Mesodermal cell (in vitro differentiated cells): ENCODE results near the gene TPSB2.
"Not testable (repeated sequence)": the region's sequence is repeated elsewhere in the genome, so short reads cannot be mapped to it uniquely, and the experiment has no call there.

Experiments used
- H3K27ac ChIP-seq: 2 replicates; pipeline ENCODE4 v1.7.0; 2013; ENCODE audit warnings: mild to moderate bottlenecking, low read depth, low read length, moderate library complexity; ENCODE audit not compliant: severe bottlenecking
- H3K36me3 ChIP-seq: 2 replicates; pipeline ENCODE4 v1.7.1; 2013; ENCODE audit warnings: mild to moderate bottlenecking, low read length, moderate library complexity; ENCODE audit not compliant: control insufficient read depth, insufficient read depth
- H3K4me1 ChIP-seq: one replicate; pipeline ENCODE4 v1.7.1; 2013; ENCODE audit warnings: mild to moderate bottlenecking, low read length; ENCODE audit not compliant: insufficient read depth, control insufficient read depth, poor library complexity, severe bottlenecking
- H3K4me3 ChIP-seq: 2 replicates; pipeline ENCODE4 v1.7.0; 2013; ENCODE audit warnings: low read length, control low read depth, mild to moderate bottlenecking; ENCODE audit not compliant: insufficient read depth, poor library complexity, severe bottlenecking; ENCODE audit errors: extremely low read depth
- H3K9me3 ChIP-seq: 2 replicates; pipeline ENCODE4 v1.7.1; 2013; ENCODE audit warnings: mild to moderate bottlenecking, low read length, moderate library complexity; ENCODE audit not compliant: control insufficient read depth
- WGBS, 2 experiments: methylation state at CpG; one replicate each; pipeline ENCODE4 v1.1.5; 2013; ENCODE audit warnings: missing lambda C conversion rate in 2 of 2; ENCODE audit not compliant: insufficient coverage in 2 of 2; 5-methylcytosine and 5-hydroxymethylcytosine counted together

The TPSB2 gene

GRCh38 chr16:1197237-1197866 is 32.6 kb downstream of the TPSB2 start:
- Histone ChIP-seq H3K36me3 (no peaks in the 10 kb centered on the region), H3K4me3 (no peak overlapping the region), H3K27ac (no peak overlapping the region), H3K9me3 (no peaks in the 10 kb centered on the region), H3K4me1 (peaks cover 4% of the 10 kb centered on the region)
- WGBS, 2 experiments = 85 to 94% methylated on average over 16 to 19 of the region's 19 CpGs

GRCh38 chr16:1196494-1196893 is 33.5 kb downstream of the TPSB2 start:
- Histone ChIP-seq H3K4me1 (peaks cover 4% of the 10 kb centered on the region), H3K36me3 (no peaks in the 10 kb centered on the region), H3K4me3 (no peak overlapping the region), H3K9me3 (no peaks in the 10 kb centered on the region), H3K27ac (no peak overlapping the region)
- WGBS, 2 experiments = 81 to 91% methylated on average over 8 to 11 of the region's 11 CpGs

- 92 to 95% methylated on average over 8 to 10 of the region's 14 CpGs for WGBS, 2 experiments
- no peak overlapping the region for H3K27ac ChIP-seq
- no peaks in the 10 kb centered on the region for H3K36me3 ChIP-seq
- H3K4me3 ChIP-seq = no peak overlapping the region
- H3K4me1 ChIP-seq = peaks cover 4% of the 10 kb centered on the region
- no peaks in the 10 kb centered on the region for H3K9me3 ChIP-seq
Observed at GRCh38 chr16:1195393-1195666, 34.7 kb downstream of the TPSB2 start.

- H3K27ac ChIP-seq = no peak overlapping the region
Observed at GRCh38 chr16:1194665-1195392, 35.2 kb downstream of the TPSB2 start.

GRCh38 chr16:1193825-1194581 is 36.0 kb downstream of the TPSB2 start:
- Histone ChIP-seq H3K4me3 (no peak overlapping the region), H3K4me1 (peaks cover 4% of the 10 kb centered on the region), H3K9me3 (no peaks in the 10 kb centered on the region), H3K27ac (no peak overlapping the region), H3K36me3 (no peaks in the 10 kb centered on the region)
- 79 to 83% methylated on average over 24 to 26 of the region's 29 CpGs for WGBS, 2 experiments

More at GRCh38 chr16:1194665-1195392, 35.2 kb downstream of the TPSB2 start:
- no peaks in the 10 kb centered on the region for H3K9me3 ChIP-seq
- H3K4me1 ChIP-seq = peaks cover 4% of the 10 kb centered on the region
- no peaks in the 10 kb centered on the region for H3K36me3 ChIP-seq
- 55 to 65% methylated on average over 25 to 45 of the region's 61 CpGs for WGBS, 2 experiments
- no peak overlapping the region for H3K4me3 ChIP-seq

GRCh38 chr16:1193143-1193824 is 36.7 kb downstream of the TPSB2 start:
- no peaks in the 10 kb centered on the region for H3K9me3 ChIP-seq
- no peak overlapping the region for H3K4me3 ChIP-seq
- H3K27ac ChIP-seq = no peak overlapping the region
- WGBS, 2 experiments = 82 to 84% methylated on average over 26 to 30 of the region's 30 CpGs
- no peaks in the 10 kb centered on the region for H3K36me3 ChIP-seq
- peaks cover 4% of the 10 kb centered on the region for H3K4me1 ChIP-seq

- H3K4me3 ChIP-seq = no peak overlapping the region
- peaks cover 4% of the 10 kb centered on the region for H3K4me1 ChIP-seq
- no peak overlapping the region for H3K27ac ChIP-seq
- WGBS, 2 experiments = 83 to 88% methylated on average over 4 to 5 of the region's 9 CpGs
- H3K36me3 ChIP-seq = no peaks in the 10 kb centered on the region
- H3K9me3 ChIP-seq = no peaks in the 10 kb centered on the region
Observed at GRCh38 chr16:1192384-1193073, 37.5 kb downstream of the TPSB2 start.

GRCh38 chr16:1190789-1191188 is 39.2 kb downstream of the TPSB2 start:
- H3K9me3 ChIP-seq, H3K27ac ChIP-seq, H3K4me1 ChIP-seq, H3K4me3 ChIP-seq, H3K36me3 ChIP-seq: not testable (repeated sequence)
- WGBS, 2 experiments = 88 to 94% methylated on average over 10 to 11 of the region's 11 CpGs

- Histone ChIP-seq H3K4me1 (peaks cover 4% of the 10 kb centered on the region), H3K9me3 (no peaks in the 10 kb centered on the region), H3K36me3 (no peaks in the 10 kb centered on the region), H3K4me3 (no peak overlapping the region), H3K27ac (no peak overlapping the region)
- WGBS, 2 experiments = 86 to 95% methylated on average over 2 of the region's 7 CpGs
Observed at GRCh38 chr16:1189455-1189854, 40.5 kb downstream of the TPSB2 start.

- Histone ChIP-seq H3K4me3 (no peak overlapping the region), H3K4me1 (peaks cover 4% of the 10 kb centered on the region), H3K36me3 (no peaks in the 10 kb centered on the region), H3K27ac (no peak overlapping the region), H3K9me3 (no peaks in the 10 kb centered on the region)
- 49 to 54% methylated on average over 24 to 26 of the region's 32 CpGs for WGBS, 2 experiments
Observed at GRCh38 chr16:1188432-1189189, 41.4 kb downstream of the TPSB2 start.
